Subcutaneous adipose tissue (tissue), 4 donors: Measurements from ENCODE around the gene COL9A2. TPM values are rescaled to one million over a fixed set of nuclear protein-coding genes. Genes with fewer than 3 reads are reported as not detected.

Experiments
- CTCF ChIP-seq: fragments of 450-650 bp; IDR thresholded peaks from one replicate; pipeline ENCODE4 v1.5.1; 2016; ENCODE audit warnings: low read depth, mild to moderate bottlenecking, control low read depth, antibody characterized with exemption, moderate library complexity
- total RNA-seq, 4 donors: library from RNA; depleted of rRNA; stranded (reverse); fragments of >200 nt; gene quantifications; one replicate each; pipeline ENCODE4 v1.1.0, GENCODE V29; 2016

Gene COL9A2
- total RNA-seq, 4 donors from 2014 or later = 0.65 to 7.8 (median 4.1) TPM

DNA sequence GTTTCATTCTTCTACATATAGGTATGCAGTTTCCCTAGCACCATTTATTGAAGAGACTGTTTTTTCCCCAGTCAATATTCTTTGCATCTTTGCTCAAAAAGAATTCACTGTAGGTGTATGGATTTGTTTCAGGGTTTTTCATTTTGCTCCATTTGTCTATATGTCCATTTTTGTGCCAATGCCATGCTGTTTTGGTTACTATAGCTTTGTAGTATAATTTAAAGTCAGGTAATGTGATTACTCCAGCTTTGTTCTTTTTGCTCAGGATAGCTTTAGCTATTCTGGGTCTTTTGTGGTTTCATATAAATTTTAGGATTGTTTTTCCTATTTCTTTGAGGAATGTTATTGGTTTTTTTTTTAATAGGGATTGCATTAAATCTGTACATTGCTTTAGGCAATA is 40.5 kb upstream of the COL9A2 start:
- TF ChIP-seq CTCF = no peak

DNA sequence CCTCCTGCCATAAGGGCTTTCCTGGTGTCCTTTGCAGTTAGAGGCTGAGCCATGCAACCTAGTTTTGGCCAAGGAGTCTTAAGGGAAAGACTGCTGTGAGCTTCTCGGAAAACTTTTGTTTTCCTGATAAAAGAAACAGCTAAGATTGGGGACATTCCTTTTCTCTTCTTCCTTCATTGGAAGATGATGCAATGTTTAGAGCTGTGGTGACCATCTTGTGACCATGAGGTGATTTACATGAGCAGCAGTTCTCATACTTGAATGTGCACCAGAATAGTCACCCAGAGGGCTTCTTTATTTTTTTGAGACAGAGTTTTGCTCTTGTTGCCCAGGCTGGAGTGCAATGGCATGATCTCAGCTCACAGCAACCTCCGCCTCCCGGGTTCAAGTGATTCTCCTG is 36.0 kb upstream of the COL9A2 start:
- no peak for TF ChIP-seq CTCF

DNA sequence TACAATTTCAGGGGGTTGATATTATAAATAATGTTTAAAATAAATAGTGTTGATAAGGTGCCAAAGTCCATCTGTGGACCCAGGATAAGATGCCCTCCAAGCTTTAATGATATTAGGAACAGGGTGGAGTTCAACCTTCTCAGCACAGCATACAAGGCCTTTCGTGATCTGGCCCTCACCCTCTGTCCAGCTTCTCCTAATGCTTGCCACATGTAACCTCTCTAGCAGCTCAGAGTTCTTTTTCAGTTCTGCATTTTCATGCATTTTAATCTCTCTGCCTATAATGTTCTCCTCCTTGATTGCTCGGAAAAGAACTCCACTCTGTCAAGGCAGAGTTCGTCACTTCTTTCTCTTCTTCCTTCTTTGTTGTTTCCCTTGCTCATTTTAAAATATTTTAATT is 35.0 kb upstream of the COL9A2 start:
- no peak for TF ChIP-seq CTCF

DNA sequence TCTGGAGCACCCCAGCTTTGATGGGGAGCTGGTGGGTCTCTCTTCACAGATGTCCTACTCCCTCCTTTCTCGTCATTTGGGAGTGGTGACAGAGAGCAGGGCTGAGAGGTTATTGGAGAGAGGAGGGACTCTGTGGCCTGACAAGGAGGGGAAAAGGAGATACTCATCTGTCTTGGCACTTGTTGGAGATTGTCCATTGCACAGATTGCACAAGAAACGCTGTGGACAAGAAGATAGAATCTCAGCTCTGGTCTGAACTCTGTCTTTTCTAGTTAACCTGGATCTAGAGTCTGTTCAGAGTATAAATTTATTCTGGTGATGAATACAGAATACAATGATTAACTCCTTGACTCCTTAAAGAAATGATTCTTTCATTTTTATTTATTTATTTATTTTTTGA is 34.0 kb upstream of the COL9A2 start:
- no peak for TF ChIP-seq CTCF

DNA sequence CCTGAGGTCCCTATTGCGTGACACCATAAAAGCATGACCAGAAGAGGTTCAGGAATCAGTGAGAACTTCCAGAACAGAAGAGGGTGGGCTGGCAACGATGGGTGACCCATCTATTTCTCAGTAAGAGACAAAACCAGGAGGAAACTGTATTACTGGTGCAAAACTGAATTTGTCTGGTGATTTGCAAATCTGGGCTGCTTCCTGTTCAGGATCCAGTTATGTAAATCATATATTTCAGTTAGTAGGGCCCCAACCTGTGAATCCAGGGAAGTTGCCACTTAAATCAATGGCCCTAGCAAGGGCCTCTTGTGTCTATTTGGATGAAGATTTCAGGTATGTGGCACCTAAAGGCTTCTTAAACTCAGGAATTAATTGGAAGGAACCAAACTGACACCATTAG is 33.3 kb upstream of the COL9A2 start:
- no peak for TF ChIP-seq CTCF

DNA sequence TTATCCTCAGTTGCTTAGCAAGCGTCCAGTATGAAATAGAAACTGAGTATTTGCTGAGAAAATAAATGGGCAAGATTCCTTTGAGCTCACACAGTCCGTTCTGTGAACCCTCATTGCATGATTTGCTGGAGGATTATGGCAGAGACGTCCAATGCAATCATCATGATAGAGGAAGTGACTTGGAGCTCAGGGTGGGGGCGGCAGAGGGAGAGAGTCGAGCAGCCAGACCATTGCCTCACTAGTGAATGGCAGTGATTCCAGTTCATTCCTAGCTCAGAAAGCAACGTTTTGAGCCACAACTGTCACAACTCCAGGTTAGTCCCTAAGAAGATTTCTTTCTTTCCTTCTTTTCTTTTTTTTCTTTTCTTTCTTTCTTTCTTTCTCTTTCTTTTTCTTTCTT is 27.5 kb upstream of the COL9A2 start:
- TF ChIP-seq CTCF = no peak

DNA sequence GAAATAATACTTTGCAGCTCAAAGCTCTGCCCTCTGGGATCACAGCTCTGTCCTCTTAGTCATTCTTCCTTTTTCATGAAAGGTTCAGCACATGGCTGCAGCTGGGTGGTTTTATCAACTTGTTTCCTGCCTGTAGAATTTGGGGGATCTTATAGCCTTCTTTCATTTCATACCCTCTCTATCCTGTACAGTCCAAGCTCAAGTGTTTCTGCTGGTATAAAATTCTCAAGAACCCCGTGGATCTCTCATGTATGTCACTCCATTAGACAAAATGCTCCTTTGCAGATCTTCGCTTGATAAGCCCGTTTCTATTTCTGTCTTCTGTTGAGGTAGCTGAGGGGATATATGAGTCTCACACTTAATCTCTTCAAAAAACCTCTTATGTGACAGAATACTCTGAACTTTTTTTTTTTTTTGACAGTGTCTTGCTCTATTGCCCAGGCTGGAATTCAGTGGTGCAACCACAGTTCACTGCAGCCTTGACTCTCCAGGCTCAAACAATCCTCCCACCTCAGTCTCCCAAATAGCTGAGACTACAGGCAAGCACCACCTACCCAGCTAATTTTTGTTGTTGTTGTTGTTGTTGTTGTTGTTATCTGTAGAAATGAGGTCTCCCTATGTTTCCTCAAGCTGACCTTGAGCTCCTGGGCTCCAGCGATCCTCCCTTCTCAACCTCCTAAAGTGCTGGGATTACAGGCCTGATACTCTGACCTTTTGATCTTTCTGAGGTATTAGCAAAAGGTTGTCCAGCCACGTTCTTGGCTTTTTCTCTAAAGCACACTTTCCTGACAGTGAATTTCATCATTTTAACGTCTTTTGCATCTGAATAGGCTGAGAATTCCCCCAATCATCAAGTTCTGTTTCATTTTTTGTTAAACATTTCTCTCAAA is 24.6 kb upstream of the COL9A2 start:
- no peak for TF ChIP-seq CTCF
